D721Med (cell line): ENCODE results near the gene STAT5B.

Experiments used
- DNase-seq: peaks from one replicate; pipeline ENCODE4 v3.0.0; 2011; ENCODE audit warnings: low spot score; ENCODE audit not compliant: insufficient read length
- FAIRE-seq: peaks from 2 replicates; lab custom pipeline; 2011; peaks lifted over from hg19 to GRCh38; lab: Jason Lieb, UNC
- TF ChIP-seq, protein P1 (sequence below): IDR thresholded peaks from 2 replicates; pipeline ENCODE4 v1.5.1; 2012; ENCODE audit warnings: mild to moderate bottlenecking, control low read depth; ENCODE audit not compliant: insufficient read depth; ENCODE audit errors: missing control alignments

Gene STAT5B

DNA sequence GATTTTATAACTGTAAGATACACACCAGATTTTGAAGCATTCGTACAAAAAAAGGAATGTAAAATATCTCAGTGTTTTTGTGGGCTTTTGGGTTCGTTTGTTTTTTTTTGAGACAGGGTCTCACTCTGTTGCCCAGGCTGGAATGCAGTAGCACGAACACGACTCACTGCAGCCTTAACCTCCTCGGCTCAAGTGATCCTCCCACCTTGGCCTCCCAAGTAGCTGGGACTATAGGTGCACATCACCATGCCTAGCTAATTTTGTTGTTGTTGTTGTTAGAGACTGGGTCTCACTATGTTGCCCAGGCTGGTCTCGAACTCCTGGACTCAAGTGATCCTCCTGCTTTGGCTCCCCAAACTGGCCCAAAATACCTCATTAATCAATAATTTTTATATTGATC is 15.9 kb downstream of the STAT5B start:
- DNase-seq, result no peak
- TF ChIP-seq, protein P1, sequence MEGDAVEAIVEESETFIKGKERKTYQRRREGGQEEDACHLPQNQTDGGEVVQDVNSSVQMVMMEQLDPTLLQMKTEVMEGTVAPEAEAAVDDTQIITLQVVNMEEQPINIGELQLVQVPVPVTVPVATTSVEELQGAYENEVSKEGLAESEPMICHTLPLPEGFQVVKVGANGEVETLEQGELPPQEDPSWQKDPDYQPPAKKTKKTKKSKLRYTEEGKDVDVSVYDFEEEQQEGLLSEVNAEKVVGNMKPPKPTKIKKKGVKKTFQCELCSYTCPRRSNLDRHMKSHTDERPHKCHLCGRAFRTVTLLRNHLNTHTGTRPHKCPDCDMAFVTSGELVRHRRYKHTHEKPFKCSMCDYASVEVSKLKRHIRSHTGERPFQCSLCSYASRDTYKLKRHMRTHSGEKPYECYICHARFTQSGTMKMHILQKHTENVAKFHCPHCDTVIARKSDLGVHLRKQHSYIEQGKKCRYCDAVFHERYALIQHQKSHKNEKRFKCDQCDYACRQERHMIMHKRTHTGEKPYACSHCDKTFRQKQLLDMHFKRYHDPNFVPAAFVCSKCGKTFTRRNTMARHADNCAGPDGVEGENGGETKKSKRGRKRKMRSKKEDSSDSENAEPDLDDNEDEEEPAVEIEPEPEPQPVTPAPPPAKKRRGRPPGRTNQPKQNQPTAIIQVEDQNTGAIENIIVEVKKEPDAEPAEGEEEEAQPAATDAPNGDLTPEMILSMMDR, result no peak
- no peak for FAIRE-seq

DNA sequence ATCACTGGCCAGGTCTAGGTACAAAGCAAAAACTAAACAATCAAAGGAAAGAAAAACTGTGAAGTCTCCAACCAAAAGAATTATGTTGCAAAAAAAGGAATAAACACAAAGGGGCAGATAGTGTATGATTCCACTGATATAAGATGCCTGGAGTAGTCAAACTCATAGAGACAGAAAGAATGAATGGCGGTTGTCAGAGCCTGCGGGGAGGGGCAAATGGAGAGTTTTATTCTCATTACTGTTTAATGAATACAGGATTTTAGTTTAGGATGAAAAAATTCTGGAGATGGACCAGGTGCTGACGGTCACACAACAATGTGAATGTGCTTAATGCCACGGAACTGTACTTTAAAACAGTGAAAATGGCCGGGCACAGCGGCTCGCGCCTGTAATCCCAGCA is 20.7 kb downstream of the STAT5B start:
- FAIRE-seq (no peak), DNase-seq (no peak)
- TF ChIP-seq, protein P1, result no peak

DNA sequence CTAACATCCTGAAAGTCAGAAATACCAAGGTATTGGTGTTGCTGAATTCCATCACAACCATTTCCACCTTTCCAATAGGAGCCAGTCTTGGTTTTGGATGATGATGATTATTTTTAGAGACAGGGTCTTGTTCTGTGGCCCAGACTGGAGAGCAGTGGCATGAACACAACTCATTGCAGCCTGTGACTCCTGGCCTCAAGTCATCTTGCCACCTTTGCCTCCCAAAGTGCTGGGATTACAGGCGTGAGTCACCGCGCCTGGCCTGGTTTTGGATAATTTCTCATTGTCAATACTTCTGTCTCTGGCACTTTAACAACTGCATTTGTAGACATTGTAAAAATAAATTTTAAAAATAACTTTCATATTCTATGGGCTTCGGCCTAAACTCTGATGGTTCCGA is 22.6 kb downstream of the STAT5B start:
- TF ChIP-seq, protein P1, result no peak
- FAIRE-seq (no peak), DNase-seq (no peak)

DNA sequence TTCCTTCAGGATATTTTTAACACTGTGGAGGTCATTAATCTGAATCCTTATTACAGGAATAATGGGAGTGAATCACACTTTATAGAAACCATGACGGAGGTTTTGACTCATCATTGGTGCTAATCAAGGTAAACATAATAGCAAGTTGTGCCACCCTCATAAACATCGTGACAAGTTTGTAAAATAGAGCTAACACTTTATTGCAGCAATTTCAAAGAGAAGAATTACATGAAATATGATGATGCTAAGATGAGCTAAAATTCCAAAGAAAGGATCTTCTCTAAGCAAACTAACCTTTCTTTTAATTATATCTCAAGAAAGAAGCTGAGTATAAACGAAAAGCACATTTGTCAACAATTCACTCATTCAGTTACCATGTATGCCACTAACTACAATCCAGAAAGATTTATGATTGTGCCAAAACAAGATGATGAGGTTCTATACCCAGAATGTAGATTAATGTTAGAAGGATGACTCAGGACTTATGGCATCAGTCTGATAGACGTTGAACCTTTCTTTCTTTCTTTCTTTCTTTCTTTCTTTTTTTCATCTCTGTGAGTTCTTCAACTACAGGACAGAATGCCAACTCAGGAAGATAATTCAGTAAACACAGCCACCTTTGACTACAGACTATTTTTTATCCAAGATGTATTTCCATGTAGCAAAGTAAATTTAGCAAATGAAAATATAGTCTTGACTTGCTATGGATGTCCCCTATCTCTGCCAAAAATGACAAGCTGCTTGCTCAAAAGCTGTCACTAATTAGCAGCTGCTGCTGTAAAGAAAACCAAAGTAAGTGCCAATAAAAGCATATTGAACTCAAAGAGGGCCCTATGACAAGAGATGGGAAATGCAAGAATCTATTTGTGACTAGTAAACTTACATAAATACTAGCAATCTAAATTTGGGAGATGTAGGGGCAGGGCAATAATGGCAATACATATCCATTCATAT is 23.3 kb downstream of the STAT5B start:
- TF ChIP-seq, protein P1, result no peak
- DNase-seq (no peak), FAIRE-seq (no peak)

- FAIRE-seq, result no peak
- no peak for DNase-seq
- TF ChIP-seq, protein P1, result peak; percentile 9
Observed at GRCh38 chr17:42251115-42251514, 25.1 kb downstream of the STAT5B start.

DNA sequence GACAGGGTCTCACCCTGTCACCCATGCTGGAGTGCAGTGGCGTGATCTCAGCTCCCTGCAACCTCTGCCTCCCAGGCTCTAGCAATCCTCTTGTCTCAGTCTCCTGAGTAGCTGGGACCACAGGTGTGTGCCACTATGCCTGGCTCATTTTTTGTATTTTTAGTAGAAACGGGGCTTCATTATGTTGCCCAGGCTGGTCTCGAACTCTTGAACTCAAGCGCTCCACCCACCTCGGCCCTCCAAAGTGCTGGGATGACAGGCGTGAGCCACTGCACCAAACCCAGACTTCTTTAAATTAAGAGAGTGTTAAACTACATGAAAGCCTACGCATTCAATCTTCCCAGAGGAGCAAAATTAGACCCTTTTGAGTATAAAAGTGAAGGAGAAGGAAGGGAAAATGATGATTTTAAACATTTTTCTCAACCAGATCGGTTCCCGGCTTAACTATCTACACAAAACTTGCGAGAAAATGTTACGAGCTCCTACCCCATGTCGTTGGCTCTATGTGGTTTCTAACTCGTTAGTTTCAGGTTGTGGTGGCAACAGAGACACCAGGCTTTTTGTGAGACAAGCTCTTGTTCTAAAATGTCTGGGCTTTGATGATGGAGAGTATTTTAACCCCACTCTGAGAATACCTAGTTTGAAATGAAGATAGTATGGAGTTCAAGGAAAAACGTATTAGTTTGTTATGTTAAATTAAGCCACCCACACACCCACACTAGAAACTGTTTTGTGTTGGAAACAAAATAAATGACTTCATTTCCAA is 26.3 kb downstream of the STAT5B start:
- TF ChIP-seq, protein P1, result no peak
- no peak for FAIRE-seq

More for the DNA sequence above, 26.3 kb downstream of the STAT5B start:
- no peak for DNase-seq
